IMR-90 (cell line): ENCODE results near the gene CYGB. TPM values are rescaled to one million over a fixed set of nuclear protein-coding genes. Genes with fewer than 3 reads are reported as not detected.

Experiments
- ATAC-seq: fragments of 200-7000 bp; cut with Tn5 transposase; 2 replicates; pipeline ENCODE4 v1.9.1; 2020; ENCODE audit warnings: low read depth, mild to moderate bottlenecking, moderate library complexity
- BruUV-seq: library from RNA; stranded (reverse); fragments of 400-500 nt; replicated peaks from 2 replicates; lab custom pipeline; 2021; lab: Mats Ljungman, UMichigan
- CTCF ChIA-PET: fragments of 300-600 bp; formaldehyde crosslinking; extraction: SDS; loops from one replicate; lab custom pipeline; 2021; ENCODE audit warnings: antibody characterized with exemption; lab: Yijun Ruan, JAX
- POLR2A ChIA-PET: fragments of 300-600 bp; sonication (Branson Sonifier 250); formaldehyde crosslinking; loops from one replicate; lab custom pipeline; 2022; ENCODE audit warnings: antibody characterized with exemption; ENCODE audit not compliant: unreplicated experiment; lab: Charles Lee
- DNase-seq: peaks from one replicate; pipeline ENCODE4 v3.0.0; 2013
- H2AFZ ChIP-seq: replicated peaks from 2 replicates; pipeline ENCODE3; 2013; ENCODE audit warnings: low read length, mild to moderate bottlenecking; ENCODE audit not compliant: poor library complexity
- H2AK5ac ChIP-seq: 2 replicates; pipeline ENCODE4 v1.6.1; 2013; ENCODE audit warnings: low read depth, low read length, inconsistent platforms
- H2AK9ac ChIP-seq: replicated peaks from 2 replicates; pipeline ENCODE3; 2013; ENCODE audit warnings: mild to moderate bottlenecking, low read depth, low read length, moderate library complexity; ENCODE audit not compliant: poor library complexity
- H2BK120ac ChIP-seq: 2 replicates; pipeline ENCODE4 v1.6.1; 2013; ENCODE audit warnings: low read depth, low read length, inconsistent platforms
- H2BK15ac ChIP-seq: 3 replicates; pipeline ENCODE4 v1.6.1; 2013; ENCODE audit warnings: low read depth, low read length, inconsistent platforms
- H2BK20ac ChIP-seq: 2 replicates; pipeline ENCODE4 v1.6.1; 2013; ENCODE audit warnings: low read depth, mild to moderate bottlenecking, inconsistent platforms, low read length, moderate library complexity
- H2BK5ac ChIP-seq: 2 replicates; pipeline ENCODE4 v1.6.1; 2013; ENCODE audit warnings: mild to moderate bottlenecking, low read depth, low read length, inconsistent platforms; ENCODE audit not compliant: poor library complexity, severe bottlenecking
- H3K14ac ChIP-seq: replicated peaks from 2 replicates; pipeline ENCODE4 v1.6.1; 2013; ENCODE audit warnings: low read depth, low read length, inconsistent platforms
- H3K18ac ChIP-seq: 2 replicates; pipeline ENCODE4 v1.6.1; 2013; ENCODE audit warnings: low read depth, low read length, control low read depth
- H3K23ac ChIP-seq: 2 replicates; pipeline ENCODE4 v1.6.1; 2013; ENCODE audit warnings: low read depth, low read length, inconsistent platforms
- H3K27ac ChIP-seq: 2 replicates; pipeline ENCODE4 v1.5.1; 2013; ENCODE audit warnings: mild to moderate bottlenecking, control low read depth, low read length; ENCODE audit not compliant: insufficient read depth
- H3K27me3 ChIP-seq: 2 replicates; pipeline ENCODE4 v1.6.1; 2013; ENCODE audit warnings: low read length; ENCODE audit not compliant: control insufficient read depth, insufficient read depth
- H3K36me3 ChIP-seq: 2 replicates; pipeline ENCODE4 v1.6.1; 2013; ENCODE audit warnings: low read length, mixed read lengths; ENCODE audit not compliant: control insufficient read depth, insufficient read depth
- H3K4ac ChIP-seq: 2 replicates; pipeline ENCODE4 v1.6.1; 2013; ENCODE audit warnings: low read depth, low read length, inconsistent platforms
- H3K4me1 ChIP-seq: 2 replicates; pipeline ENCODE4 v1.6.1; 2013; ENCODE audit warnings: low read length, mixed read lengths; ENCODE audit not compliant: control insufficient read depth, insufficient read depth
- H3K4me2 ChIP-seq: 2 replicates; pipeline ENCODE4 v1.6.1; 2013; ENCODE audit warnings: low read depth, mild to moderate bottlenecking, control low read depth, low read length, moderate library complexity
- H3K4me3 ChIP-seq: 2 replicates; pipeline ENCODE4 v1.5.1; 2013; ENCODE audit warnings: low read depth, mild to moderate bottlenecking, control low read depth, low read length, moderate library complexity; ENCODE audit not compliant: insufficient read depth
- H3K56ac ChIP-seq: 2 replicates; pipeline ENCODE4 v1.6.1; 2013; ENCODE audit warnings: low read length, inconsistent platforms; ENCODE audit not compliant: insufficient read depth; ENCODE audit errors: extremely low read depth
- H3K79me1 ChIP-seq, 2 experiments: 2 replicates each; pipeline ENCODE4 v1.6.1; 2013; ENCODE audit warnings: low read length in 2 of 2, inconsistent platforms in 1 of 2, low read depth in 1 of 2
- H3K9ac ChIP-seq: 2 replicates; pipeline ENCODE4 v1.6.1; 2013; ENCODE audit warnings: low read depth, low read length, control low read depth
- H3K9me1 ChIP-seq: 2 replicates; pipeline ENCODE4 v1.6.1; 2013; ENCODE audit warnings: low read length, inconsistent platforms; ENCODE audit not compliant: insufficient read depth
- H3K9me3 ChIP-seq: 2 replicates; pipeline ENCODE4 v1.6.1; 2013; ENCODE audit warnings: low read length; ENCODE audit not compliant: control insufficient read depth, insufficient read depth
- H4K20me1 ChIP-seq: 2 replicates; pipeline ENCODE4 v1.6.1; 2013; ENCODE audit warnings: low read length, inconsistent platforms; ENCODE audit not compliant: insufficient read depth
- H4K5ac ChIP-seq: 2 replicates; pipeline ENCODE4 v1.6.1; 2013; ENCODE audit warnings: mild to moderate bottlenecking, low read depth, low read length, control low read depth
- H4K8ac ChIP-seq, 2 experiments: 2 replicates each; pipeline ENCODE4 v1.6.1; 2013; ENCODE audit warnings: low read depth in 2 of 2, low read length in 2 of 2, control low read depth in 1 of 2, inconsistent platforms in 1 of 2
- H4K91ac ChIP-seq: 2 replicates; pipeline ENCODE4 v1.6.1; 2013; ENCODE audit warnings: low read depth, low read length, inconsistent platforms; ENCODE audit not compliant: insufficient read depth
- BHLHE40 ChIP-seq: fragments of 150-350 bp; IDR thresholded peaks from 2 replicates; pipeline ENCODE4 v1.6.1; 2016; ENCODE audit warnings: mild to moderate bottlenecking, low read depth, low read length
- CEBPB ChIP-seq: IDR thresholded peaks from 2 replicates; pipeline ENCODE4 v1.6.1; 2012; ENCODE audit warnings: low read depth, low read length, improper control_type of control experiment
- FOS ChIP-seq: fragments of 150-350 bp; IDR thresholded peaks from 2 replicates; pipeline ENCODE4 v1.6.1; 2016; ENCODE audit warnings: low read depth, low read length
- MAFK ChIP-seq: IDR thresholded peaks from 2 replicates; pipeline ENCODE4 v1.6.1; 2012; ENCODE audit warnings: low read depth, low read length, improper control_type of control experiment
- MAZ ChIP-seq: IDR thresholded peaks from 2 replicates; pipeline ENCODE4 v1.6.1; 2012; ENCODE audit warnings: low read depth, mild to moderate bottlenecking, low read length, improper control_type of control experiment, moderate library complexity, borderline replicate concordance
- MXI1 ChIP-seq: IDR thresholded peaks from 2 replicates; pipeline ENCODE4 v1.6.1; 2012; ENCODE audit warnings: low read depth, mild to moderate bottlenecking, low read length, moderate library complexity, borderline replicate concordance
- POLR2A ChIP-seq: IDR thresholded peaks from 2 replicates; pipeline ENCODE4 v1.6.1; 2012; ENCODE audit warnings: mild to moderate bottlenecking, low read depth, low read length
- RAD21 ChIP-seq: IDR thresholded peaks from 2 replicates; pipeline ENCODE4 v1.6.1; 2012; ENCODE audit warnings: low read length, improper control_type of control experiment
- WGBS, 2 experiments: methylation state at CpG; one replicate each; pipeline versions ENCODE4 v1.1.5 to v1.1.7; 2013; ENCODE audit warnings: missing lambda C conversion rate in 2 of 2; ENCODE audit not compliant: insufficient read length in 1 of 2; ENCODE audit errors: extremely low coverage in 2 of 2; 5-methylcytosine and 5-hydroxymethylcytosine counted together
- dilution Hi-C: fragments of 300-500 bp; cut with HindIII; formaldehyde crosslinking; loops from one replicate; pipeline ENCODE4 v1.14.3; 2018; ENCODE audit warnings: low sequenced_read_pairs; ENCODE audit not compliant: unreplicated experiment
- in situ Hi-C: fragments of 300-500 bp; cut with MboI; formaldehyde crosslinking; loops from 3 replicates; pipeline ENCODE4 v1.14.3; 2019; ENCODE audit warnings: low sequenced_read_pairs, inconsistent platforms, mixed read lengths
- intact Hi-C: fragments of 100-400 bp; cut with micrococcal nuclease; formaldehyde crosslinking; loops from 2 replicates; pipeline ENCODE4 v1.10.0; 2022
- polyA plus RNA-seq, 3 experiments: library from polyadenylated mRNA; depleted of rRNA; stranded (reverse); fragments of >200 nt; gene quantifications; 2 replicates each; pipeline ENCODE4 v1.2.3, GENCODE V29; 2012; ENCODE audit warnings: low replicate concordance in 1 of 3
- total RNA-seq: library from RNA; depleted of rRNA; stranded (reverse); fragments of >200 nt; gene quantifications from 2 replicates; pipeline ENCODE4 v1.2.3, GENCODE V29; 2012
- TF ChIP-seq, protein P1 (sequence below): fragments of 150-350 bp; IDR thresholded peaks from 2 replicates; pipeline ENCODE4 v1.6.1; 2017; ENCODE audit warnings: mild to moderate bottlenecking, antibody characterized with exemption, low read length, low read depth

Gene CYGB
- total and polyA plus RNA-seq, 2 of the 4 experiments (the other 2 are of a cell fraction): 1.3 to 2.9 TPM

DNA sequence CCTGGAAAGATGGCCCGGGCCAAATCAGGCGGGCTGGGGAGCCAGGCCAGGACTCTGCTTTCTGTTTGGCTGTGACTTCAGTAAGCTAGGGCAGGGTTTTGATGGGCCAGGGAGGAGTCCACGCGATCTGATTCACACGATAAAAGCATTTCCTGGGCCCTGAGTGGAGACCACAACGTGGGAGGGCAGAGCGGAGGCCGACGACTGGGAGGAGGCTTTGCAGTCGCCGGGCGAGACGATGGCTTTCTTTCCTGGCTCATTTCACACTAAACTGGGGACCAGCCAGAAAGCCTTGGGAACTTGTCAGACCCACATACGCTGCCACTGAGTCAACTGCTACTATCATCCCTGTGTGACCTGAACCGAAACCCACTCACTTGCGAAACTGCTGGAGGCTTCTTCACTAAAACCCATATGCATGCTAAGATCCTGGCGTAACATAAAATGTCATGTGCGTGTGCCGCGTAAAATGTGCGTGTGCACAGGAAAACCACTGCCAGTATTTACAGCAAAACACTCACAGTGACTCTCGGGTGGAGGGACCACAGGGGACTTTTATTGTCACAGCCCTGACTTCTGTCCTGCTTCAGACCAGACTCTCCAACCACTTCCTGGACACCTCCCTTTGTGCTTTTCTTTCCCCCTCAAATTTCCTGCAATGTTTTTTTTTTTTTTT is 22.1 kb downstream of the CYGB start:
- H3K9me3 ChIP-seq: no peaks in the 10 kb centered on the region
- no TSS peak for BruUV-seq
- H3K27ac ChIP-seq: peak overlapping the region; percentile 65
- WGBS, 2 experiments: 4% methylated on average over 7 of the region's 22 CpGs; no CpG with 5 or more reads in 1 of the 2 experiments
- TF ChIP-seq FOS (peak; percentile 70), MXI1 (no peak), MAZ (peak; percentile 25; the same call in 1 of the 2 replicates), RAD21 (0 out of 2 replicates have a peak, but pooled peaks have one; percentile 11), BHLHE40 (peak; percentile 71), CEBPB (peak; percentile 98), POLR2A (peak; percentile 67), MAFK (0 out of 2 replicates have a peak, but pooled peaks have one; percentile 19)
- TF ChIP-seq, protein P1, sequence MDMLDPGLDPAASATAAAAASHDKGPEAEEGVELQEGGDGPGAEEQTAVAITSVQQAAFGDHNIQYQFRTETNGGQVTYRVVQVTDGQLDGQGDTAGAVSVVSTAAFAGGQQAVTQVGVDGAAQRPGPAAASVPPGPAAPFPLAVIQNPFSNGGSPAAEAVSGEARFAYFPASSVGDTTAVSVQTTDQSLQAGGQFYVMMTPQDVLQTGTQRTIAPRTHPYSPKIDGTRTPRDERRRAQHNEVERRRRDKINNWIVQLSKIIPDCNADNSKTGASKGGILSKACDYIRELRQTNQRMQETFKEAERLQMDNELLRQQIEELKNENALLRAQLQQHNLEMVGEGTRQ: no peak
- peak overlapping the region; percentile 43 for H3K18ac ChIP-seq
- peak overlapping the region; percentile 30 for H2BK20ac ChIP-seq
- in situ Hi-C loops: no loop called here
- peak overlapping the region; percentile 1; the same call in 1 of the 2 replicates for H3K4me3 ChIP-seq
- peak overlapping the region; percentile 27 for H4K91ac ChIP-seq
- H3K23ac ChIP-seq: peak overlapping the region; percentile 30; the same call in 1 of the 2 replicates
- peak overlapping the region; percentile 1 for H4K5ac ChIP-seq
- H2AK9ac ChIP-seq: peak overlapping the region; percentile 4
- H3K56ac ChIP-seq: peak overlapping the region; percentile 76
- H2BK120ac ChIP-seq: peak overlapping the region; percentile 79
- DNase-seq (peak; percentile 97), ATAC-seq (peak; percentile 86)
- peak overlapping the region; percentile 69 for H3K4ac ChIP-seq
- H2BK5ac ChIP-seq: peak overlapping the region; percentile 30
- H4K20me1 ChIP-seq: no peaks in the 10 kb centered on the region
- H4K8ac ChIP-seq: peak overlapping the region; percentile 38 to 93
- H3K4me1 ChIP-seq: peaks cover 7% of the 10 kb centered on the region
- H2AK5ac ChIP-seq: peak overlapping the region; percentile 14; the same call in 1 of the 2 replicates
- CTCF ChIA-PET: interaction anchor here (0.7 kb wide), 1 partner anchor 88 kb away, joined by 3 read pairs; no protein-coding TSS in a partner anchor
- H3K9me1 ChIP-seq: 0 out of 2 replicates have a peak, but pooled peaks cover 5% of the 10 kb centered on the region
- peak overlapping the region; percentile 22 for H3K9ac ChIP-seq
- H2AFZ ChIP-seq: peak overlapping the region; percentile 92
- no peaks in the 10 kb centered on the region for H3K36me3 ChIP-seq
- peak overlapping the region; percentile 17; the same call in 2 of the 3 replicates for H2BK15ac ChIP-seq
- no peaks in the 10 kb centered on the region for H3K27me3 ChIP-seq
- peak overlapping the region; percentile 57 for H3K14ac ChIP-seq
- no peaks in the 10 kb centered on the region for H3K79me1 ChIP-seq
- intact Hi-C loops: no loop called here
- H3K4me2 ChIP-seq: peak overlapping the region; percentile 68
- dilution Hi-C loops: no loop called here
- POLR2A ChIA-PET: no interaction called here
